ENCODE data around the gene RNF224. TPM values are rescaled to one million over a fixed set of nuclear protein-coding genes. Genes with fewer than 3 reads are reported as not detected.
"Not testable (repeated sequence)": the region's sequence is repeated elsewhere in the genome, so short reads cannot be mapped to it uniquely, and the experiment has no call there.

The RNF224 gene
- total RNA-seq, 4 donors from 2014 or later: not detected

DNA sequence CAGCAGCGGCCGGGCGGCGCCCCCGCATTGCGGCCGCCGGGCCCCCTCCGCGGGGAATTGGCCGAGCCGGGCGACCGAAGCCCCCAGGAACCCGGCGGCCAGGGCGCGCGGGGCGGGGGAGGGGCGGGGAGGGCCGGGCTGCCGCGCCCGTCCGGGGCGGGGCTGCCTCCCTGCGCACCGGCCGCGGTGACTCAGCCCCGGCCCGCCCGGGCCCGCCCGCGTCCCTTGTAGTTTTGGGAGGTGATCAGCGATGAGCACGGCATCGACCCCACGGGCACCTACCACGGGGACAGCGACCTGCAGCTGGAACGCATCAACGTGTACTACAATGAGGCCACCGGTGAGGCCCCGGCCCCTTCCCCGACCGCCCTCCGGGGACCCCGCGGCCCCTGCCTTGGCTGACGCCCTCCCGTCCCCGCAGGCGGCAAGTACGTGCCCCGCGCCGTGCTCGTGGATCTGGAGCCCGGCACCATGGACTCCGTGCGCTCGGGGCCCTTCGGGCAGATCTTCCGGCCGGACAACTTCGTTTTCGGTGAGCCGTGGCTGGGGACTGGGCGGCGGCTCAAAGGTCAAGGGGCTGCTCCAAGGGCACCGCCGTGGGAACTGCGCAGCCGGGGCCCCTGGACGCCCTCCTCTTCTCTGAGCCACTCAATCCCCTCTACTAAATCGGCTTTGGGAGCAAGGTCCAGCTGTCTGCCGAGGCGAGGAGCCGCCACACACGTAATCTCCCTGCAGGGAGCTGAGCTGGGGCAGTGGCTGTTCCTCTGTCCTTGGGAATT, 14.4 kb downstream of the RNF224 start:
- no peaks in the 10 kb centered on the region for H3K27me3 ChIP-seq
- WGBS, 2 donors: 2% methylated on average over 29 to 55 of the region's 83 CpGs
- peak overlapping the region; percentile 63 to 94 (median 90) for H3K27ac ChIP-seq
- no peaks in the 10 kb centered on the region for H3K9me3 ChIP-seq
- peak; percentile 27 to 39 for DNase-seq (ENCODE audit: low spot score in 2 of 2)
- peaks cover 0 to 20% (median 10%) of the 10 kb centered on the region in 3 donors for H3K36me3 ChIP-seq
- H3K4me1 ChIP-seq: peaks cover 0 to 67% (median 26%) of the 10 kb centered on the region in 4 donors
- TF ChIP-seq EP300 (IDR thresholded peaks at IDR 0.05) (no peak), POLR2A (IDR thresholded peaks at IDR 0.05) (peak in 1 of 2 donors; percentile 5)
- H3K4me3 ChIP-seq: peak overlapping the region; percentile 48 to 90 (median 75)

GRCh38 chr9:137242269-137243203, 15.2 kb downstream of the RNF224 start:
- H3K36me3 ChIP-seq: peaks cover 0 to 20% (median 10%) of the 10 kb centered on the region in 3 donors
- no peak for TF ChIP-seq POLR2A (IDR thresholded peaks at IDR 0.05)
- TF ChIP-seq EP300 (IDR thresholded peaks at IDR 0.05): no peak
- TF ChIP-seq, protein P1, sequence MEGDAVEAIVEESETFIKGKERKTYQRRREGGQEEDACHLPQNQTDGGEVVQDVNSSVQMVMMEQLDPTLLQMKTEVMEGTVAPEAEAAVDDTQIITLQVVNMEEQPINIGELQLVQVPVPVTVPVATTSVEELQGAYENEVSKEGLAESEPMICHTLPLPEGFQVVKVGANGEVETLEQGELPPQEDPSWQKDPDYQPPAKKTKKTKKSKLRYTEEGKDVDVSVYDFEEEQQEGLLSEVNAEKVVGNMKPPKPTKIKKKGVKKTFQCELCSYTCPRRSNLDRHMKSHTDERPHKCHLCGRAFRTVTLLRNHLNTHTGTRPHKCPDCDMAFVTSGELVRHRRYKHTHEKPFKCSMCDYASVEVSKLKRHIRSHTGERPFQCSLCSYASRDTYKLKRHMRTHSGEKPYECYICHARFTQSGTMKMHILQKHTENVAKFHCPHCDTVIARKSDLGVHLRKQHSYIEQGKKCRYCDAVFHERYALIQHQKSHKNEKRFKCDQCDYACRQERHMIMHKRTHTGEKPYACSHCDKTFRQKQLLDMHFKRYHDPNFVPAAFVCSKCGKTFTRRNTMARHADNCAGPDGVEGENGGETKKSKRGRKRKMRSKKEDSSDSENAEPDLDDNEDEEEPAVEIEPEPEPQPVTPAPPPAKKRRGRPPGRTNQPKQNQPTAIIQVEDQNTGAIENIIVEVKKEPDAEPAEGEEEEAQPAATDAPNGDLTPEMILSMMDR (IDR thresholded peaks at IDR 0.05): no peak
- H3K4me1 ChIP-seq: peaks cover 0 to 58% (median 23%) of the 10 kb centered on the region in 4 donors
- WGBS, 2 donors: 72 to 75% methylated on average over 34 of the region's 36 CpGs
- H3K9me3 ChIP-seq: no peaks in the 10 kb centered on the region
- H3K27ac ChIP-seq: peak overlapping the region; percentile 61 to 94 (median 90)
- H3K27me3 ChIP-seq: no peaks in the 10 kb centered on the region
- H3K4me3 ChIP-seq: peak overlapping the region; percentile 48 to 90 (median 75)
- DNase-seq (ENCODE audit: low spot score in 2 of 2): no peak

- not testable (repeated sequence) for H3K9me3 ChIP-seq; DNase-seq (ENCODE audit: low spot score in 2 of 2); H3K4me3 ChIP-seq; H3K27ac ChIP-seq; H3K27me3 ChIP-seq
- H3K36me3 ChIP-seq: peaks cover 0 to 20% (median 10%) of the 10 kb centered on the region in 3 donors
- 87 to 89% methylated on average over 18 of the region's 18 CpGs for WGBS, 2 donors
- peaks cover 0 to 51% (median 23%) of the 10 kb centered on the region in 4 donors for H3K4me1 ChIP-seq
Measured at GRCh38 chr9:137243266-137243625, 15.9 kb downstream of the RNF224 start.

GRCh38 chr9:137243626-137244485, 16.6 kb downstream of the RNF224 start:
- no peak for DNase-seq (ENCODE audit: low spot score in 2 of 2)
- Histone ChIP-seq H3K36me3 (peaks cover 0 to 20% (median 10%) of the 10 kb centered on the region in 3 donors), H3K27me3 (no peaks in the 10 kb centered on the region), H3K4me3 (no peak overlapping the region), H3K9me3 (no peaks in the 10 kb centered on the region), H3K4me1 (peaks cover 0 to 45% (median 21%) of the 10 kb centered on the region in 4 donors), H3K27ac (no peak overlapping the region)
- no peak for TF ChIP-seq POLR2A (IDR thresholded peaks at IDR 0.05)
- no peak for TF ChIP-seq EP300 (IDR thresholded peaks at IDR 0.05)
- TF ChIP-seq, protein P1 (IDR thresholded peaks at IDR 0.05): no peak
- 64 to 81% methylated on average over 11 to 14 of the region's 15 CpGs for WGBS, 2 donors

DNA sequence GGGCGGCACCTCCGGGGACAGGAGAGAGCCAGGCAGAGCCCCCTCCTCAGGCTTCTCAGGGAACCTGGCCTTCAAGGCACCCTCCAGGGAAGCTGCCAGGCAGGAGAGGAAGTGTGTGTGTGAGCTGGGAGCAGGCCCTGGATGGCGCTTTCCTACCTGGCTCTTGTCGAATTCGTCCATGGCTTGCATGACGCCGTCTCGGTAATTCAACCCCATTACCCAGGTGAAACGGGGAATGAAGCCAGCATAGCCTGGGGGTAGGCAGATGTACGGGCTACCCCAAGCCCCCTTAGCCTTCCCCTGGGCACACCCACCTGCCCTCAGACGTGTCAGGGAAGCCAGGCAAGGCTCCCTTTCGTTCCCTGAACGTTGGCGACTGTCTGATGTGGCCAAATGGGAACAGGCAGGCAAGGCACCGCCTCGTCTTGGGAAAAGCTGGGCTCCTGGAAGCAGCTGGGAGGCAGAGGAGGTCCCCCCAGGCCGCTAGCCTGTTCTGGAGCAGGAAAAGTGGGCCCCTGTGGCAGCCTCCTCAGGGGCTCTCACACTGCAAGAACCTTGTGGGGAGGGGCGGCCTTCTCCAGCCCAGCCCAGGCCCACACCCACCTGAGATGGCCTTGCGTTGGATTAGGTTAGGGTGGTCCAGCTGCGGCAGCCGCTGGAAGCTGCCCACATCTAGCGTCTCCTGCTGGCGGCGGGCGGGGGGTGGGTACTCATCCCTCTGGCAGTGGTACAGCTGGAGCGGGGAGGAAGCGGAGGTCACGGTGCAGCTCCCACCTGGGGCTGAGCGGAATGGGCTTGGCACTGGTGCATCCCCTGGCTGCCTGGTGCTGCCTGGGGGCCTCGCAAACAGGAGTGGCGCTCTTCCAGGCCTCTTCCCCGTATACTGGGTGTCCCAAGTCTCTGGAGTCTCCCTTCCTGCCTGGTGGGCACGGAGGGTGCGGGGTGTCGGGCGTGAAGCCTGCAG, 17.5 kb downstream of the RNF224 start:
- H3K27ac ChIP-seq: no peak overlapping the region
- peaks cover 0 to 36% (median 17%) of the 10 kb centered on the region in 4 donors for H3K4me1 ChIP-seq
- H3K9me3 ChIP-seq: no peaks in the 10 kb centered on the region
- 57 to 74% methylated on average over 23 to 30 of the region's 36 CpGs for WGBS, 2 donors
- TF ChIP-seq, protein P1 (IDR thresholded peaks at IDR 0.05): no peak
- TF ChIP-seq EP300 (IDR thresholded peaks at IDR 0.05) (no peak), POLR2A (IDR thresholded peaks at IDR 0.05) (no peak)
- H3K4me3 ChIP-seq: no peak overlapping the region
- DNase-seq (ENCODE audit: low spot score in 2 of 2): no peak
- H3K27me3 ChIP-seq: no peaks in the 10 kb centered on the region
- peaks cover 0 to 20% (median 10%) of the 10 kb centered on the region in 3 donors for H3K36me3 ChIP-seq

Measured in tibial nerve (tissue), 4 donors.